K562 (cell line): ENCODE results near the gene NCBP2. TPM values are rescaled to one million over a fixed set of nuclear protein-coding genes. Genes with fewer than 3 reads are reported as not detected.

Source experiments
- ATAC-seq: fragments of 200-7000 bp; cut with Tn5 transposase; 3 replicates; pipeline ENCODE4 v1.9.1; 2020; ENCODE audit warnings: moderate library complexity
- BruUV-seq: library from RNA; stranded (reverse); fragments of 400-500 nt; replicated peaks from 2 replicates; lab custom pipeline; 2021; lab: Mats Ljungman, UMichigan
- CTCF ChIA-PET: fragments of 300-600 bp; formaldehyde crosslinking; extraction: SDS; loops from one replicate; lab custom pipeline; 2021; ENCODE audit warnings: low intra/inter-chr PET ratio; lab: Yijun Ruan, JAX
- POLR2A ChIA-PET: fragments of 300-600, 350-650 bp; sonication (Branson Sonifier 250); formaldehyde crosslinking; extraction: SDS; loops from one replicate; lab custom pipeline; 2021; ENCODE audit warnings: antibody characterized with exemption, inconsistent platforms; lab: Yijun Ruan, JAX
- DNase-seq, 4 experiments: peaks; one replicate each; pipeline versions ENCODE4 v3.0.0 to v3.0.0-alpha.2; 2011 to 2018; ENCODE audit warnings: low spot score in 3 of 4, mixed read lengths in 3 of 4; ENCODE audit errors: extremely low read depth in 1 of 4
- FAIRE-seq: peaks from 2 replicates; lab custom pipeline; 2011; peaks lifted over from hg19 to GRCh38; lab: Jason Lieb, UNC
- H2AFZ ChIP-seq: 2 replicates; pipeline ENCODE4 v1.6.0; 2011; ENCODE audit warnings: low read depth, low read length, control low read depth, inconsistent platforms
- H3K27ac ChIP-seq: fragments of 200-600 bp; 3 replicates; pipeline ENCODE4 v1.8.0; 2011; ENCODE audit warnings: low read depth, mild to moderate bottlenecking, control low read depth, inconsistent platforms, low read length, moderate library complexity, mixed read lengths; ENCODE audit errors: extremely low read depth
- H3K27me3 ChIP-seq, 2 experiments: fragments of 300-600 bp in 1 of 2; 2 replicates in 1 of 2; 3 replicates in 1 of 2; pipeline versions ENCODE4 v1.6.0 to v1.8.0; 2011; ENCODE audit warnings: inconsistent platforms in 2 of 2, low read length in 2 of 2, mild to moderate bottlenecking in 1 of 2, mixed read lengths in 1 of 2, moderate library complexity in 1 of 2; ENCODE audit not compliant: control insufficient read depth in 2 of 2, insufficient read depth in 2 of 2
- H3K36me3 ChIP-seq: fragments of 300-600 bp; 3 replicates; pipeline ENCODE4 v1.8.0; 2011; ENCODE audit warnings: mild to moderate bottlenecking, low read length, inconsistent platforms; ENCODE audit not compliant: control insufficient read depth, insufficient read depth
- H3K4me1 ChIP-seq, 2 experiments: fragments of 200-600 bp in 1 of 2; replicated peaks in 1 of 2; 2 replicates in 1 of 2; 3 replicates in 1 of 2; pipeline versions ENCODE4 v1.5.1 to v1.8.0; 2011; ENCODE audit warnings: inconsistent platforms in 2 of 2, low read length in 2 of 2, mild to moderate bottlenecking in 1 of 2, mixed read lengths in 1 of 2, moderate library complexity in 1 of 2; ENCODE audit not compliant: control insufficient read depth in 2 of 2, insufficient read depth in 2 of 2
- H3K4me2 ChIP-seq: 2 replicates; pipeline ENCODE4 v1.6.1; 2011; ENCODE audit warnings: low read length, control low read depth, inconsistent platforms, mixed read lengths; ENCODE audit not compliant: insufficient read depth
- H3K4me3 ChIP-seq: fragments of 200-600 bp; sonication (generic), shearing (Covaris generic); 2 replicates; pipeline ENCODE4 v1.5.1; 2016; ENCODE audit warnings: control low read depth, inconsistent platforms
- H3K79me2 ChIP-seq: fragments of 200-600 bp; 3 replicates; pipeline ENCODE4 v1.8.0; 2011; ENCODE audit warnings: low read length, inconsistent platforms; ENCODE audit not compliant: control insufficient read depth, insufficient read depth
- H3K9ac ChIP-seq, 2 experiments: 2 replicates each; pipeline versions ENCODE4 v1.6.0 to v1.6.1; 2011; ENCODE audit warnings: low read depth in 2 of 2, low read length in 2 of 2, control low read depth in 1 of 2, inconsistent platforms in 1 of 2, mild to moderate bottlenecking in 1 of 2, mixed read lengths in 1 of 2; ENCODE audit not compliant: insufficient read depth in 1 of 2
- H3K9me1 ChIP-seq: one replicate; pipeline ENCODE4 v1.6.0; 2011; ENCODE audit warnings: inconsistent platforms, mild to moderate bottlenecking, low read length, moderate library complexity; ENCODE audit not compliant: control insufficient read depth, insufficient read depth
- H3K9me3 ChIP-seq: replicated peaks from 2 replicates; pipeline ENCODE4 v1.5.1; 2011; ENCODE audit warnings: low read depth, low read length, inconsistent platforms; ENCODE audit not compliant: control insufficient read depth, insufficient read depth
- H4K20me1 ChIP-seq: replicated peaks from 2 replicates; pipeline ENCODE4 v1.6.1; 2011; ENCODE audit warnings: low read length, inconsistent platforms, mixed read lengths; ENCODE audit not compliant: control insufficient read depth, insufficient read depth
- ATF1 ChIP-seq, 2 experiments: fragments of 450-650 bp in 1 of 2; IDR thresholded peaks; 2 replicates each; pipeline ENCODE4 v1.6.1; 2016; ENCODE audit warnings: missing compliant biosample characterization in 1 of 2, missing genetic modification characterization in 1 of 2
- BRF1 ChIP-seq: IDR thresholded peaks from 3 replicates; pipeline ENCODE4 v1.6.1; 2011; ENCODE audit warnings: borderline replicate concordance, mild to moderate bottlenecking; ENCODE audit not compliant: insufficient read length; ENCODE audit errors: extremely low read depth
- CBX5 ChIP-seq: IDR thresholded peaks from 2 replicates; pipeline ENCODE4 v1.6.1; 2014; ENCODE audit warnings: low read depth, borderline replicate concordance
- CHD2 ChIP-seq: IDR thresholded peaks from 2 replicates; pipeline ENCODE4 v1.6.1; 2011; ENCODE audit warnings: low read depth, low read length
- FIP1L1 ChIP-seq: fragments of 200-400 bp; formaldehyde crosslinking; IDR thresholded peaks from 2 replicates; pipeline ENCODE4 v1.6.1; 2018; ENCODE audit warnings: mild to moderate bottlenecking, low read depth, low read length; ENCODE audit not compliant: poor library complexity, severe bottlenecking
- GABPA ChIP-seq: fragments of 200-800 bp; sonication (Bioruptor generic); conservative IDR thresholded peaks from 2 replicates; pipeline ENCODE4 v1.6.1; 2016; ENCODE audit warnings: low read depth, missing genetic modification characterization, missing compliant biosample characterization
- MAFF ChIP-seq: IDR thresholded peaks from 2 replicates; pipeline ENCODE4 v1.6.1; 2012; ENCODE audit warnings: low read length, improper control_type of control experiment
- MECOM ChIP-seq: fragments of 250-450 bp; sonication (Bioruptor Pico); IDR thresholded peaks from 2 replicates; pipeline ENCODE4 v1.8.0; 2022; ENCODE audit warnings: inconsistent platforms
- NELFE ChIP-seq: IDR thresholded peaks from 2 replicates; pipeline ENCODE4 v1.6.1; 2011; ENCODE audit warnings: mild to moderate bottlenecking; ENCODE audit not compliant: insufficient read depth, insufficient read length
- POLR2A ChIP-seq: fragments of 450-650 bp; conservative IDR thresholded peaks from 2 replicates; pipeline ENCODE4 v1.6.1; 2016
- POLR2H ChIP-seq: IDR thresholded peaks from 2 replicates; pipeline ENCODE4 v1.6.1; 2016; ENCODE audit warnings: missing genetic modification characterization, low read depth, mild to moderate bottlenecking, control low read depth, missing compliant biosample characterization, moderate library complexity
- SRSF1 ChIP-seq: fragments of 200-400 bp; formaldehyde crosslinking; IDR thresholded peaks from 2 replicates; pipeline ENCODE4 v1.6.1; 2017; ENCODE audit warnings: mild to moderate bottlenecking, low read depth, low read length, moderate library complexity
- WGBS: fragments of 100-300 bp; shearing (Covaris generic); methylation state at CpG from one replicate; pipeline ENCODE4 v1.1.6; 2016; ENCODE audit warnings: low coverage, mixed read lengths; ENCODE audit not compliant: insufficient coverage; ENCODE audit errors: missing lambda C conversion rate; 5-methylcytosine and 5-hydroxymethylcytosine counted together
- in situ Hi-C: fragments of 300-500 bp; cut with MboI; formaldehyde crosslinking; loops from 4 replicates; pipeline ENCODE4 v1.15.0; 2018; ENCODE audit warnings: inconsistent platforms, mixed read lengths
- intact Hi-C: fragments of 100-400 bp; cut with micrococcal nuclease; formaldehyde crosslinking; loops from 2 replicates; pipeline ENCODE4 v1.14.2; 2022
- polyA plus RNA-seq, 8 experiments: library from polyadenylated mRNA; depleted of rRNA in 4 of 8; stranded (reverse) in 5 of 8; unstranded in 3 of 8; fragments of >200 nt; fragmentation: Nextera tagmentation in 2 of 8; fragmentation: Illumina TruSeq in 1 of 8; extraction: Ambion mirVana in 2 of 8; extraction: Trizol in 1 of 8; gene quantifications; 2 replicates each; pipeline versions ENCODE4 v1.2.1 to v1.2.3, GENCODE V29; 2011 to 2014; ENCODE audit warnings: inconsistent platforms in 1 of 8, missing spikeins in 1 of 8
- total RNA-seq, 7 experiments: library from RNA; depleted of rRNA in 6 of 7; stranded (reverse); fragments of >200 nt in 6 of 7; fragmentation: Illumina TruSeq in 2 of 7; extraction: Trizol in 2 of 7; gene quantifications; 2 replicates each; pipeline versions ENCODE4 v1.2.1 to v1.2.3, GENCODE V29; 2011 to 2021; ENCODE audit warnings: low replicate concordance in 1 of 7
- TF ChIP-seq, protein P1 (sequence below): sonication (generic); formaldehyde crosslinking; IDR thresholded peaks from 2 replicates; pipeline ENCODE4 v1.8.1; 2023; ENCODE audit warnings: missing genetic modification reagents, mild to moderate bottlenecking, borderline replicate concordance

Gene NCBP2
- total and polyA plus RNA-seq, 9 of the 15 experiments (the other 6 are each of a cell fraction or from before 2014, with no cell fraction given), result 56.4 to 102 (median 82.3) TPM

- TF ChIP-seq FIP1L1 (peak; percentile 61), NELFE (no peak), BRF1 (no peak), POLR2H (no peak; the same call in 1 of the 2 replicates), MECOM (no peak), CBX5 (no peak), SRSF1 (no peak)
Observed at GRCh38 chr3:196969660-196970546, 27.6 kb upstream of the NCBP2 start (continued).

- Histone ChIP-seq H3K4me3 (peak overlapping the region; percentile 71), H3K27me3 (no peaks in the 10 kb centered on the region), H4K20me1 (no peaks in the 10 kb centered on the region), H3K9me3 (peaks cover 3% of the 10 kb centered on the region; the same call in 1 of the 2 replicates), H3K79me2 (peaks cover 12% of the 10 kb centered on the region; the same call in 2 of the 3 replicates), H3K36me3 (peaks cover 8% of the 10 kb centered on the region; the same call in 1 of the 3 replicates), H3K27ac (peak overlapping the region; percentile 94), H3K9ac (peak overlapping the region; percentile 90 to 96), H3K9me1 (no peaks in the 10 kb centered on the region), H2AFZ (peak overlapping the region; percentile 92), H3K4me2 (peak overlapping the region; percentile 77), H3K4me1 (peaks cover 15 to 28% of the 10 kb centered on the region in 2 experiments; a peak in 4 of 5 replicates)
- peak; percentile 61 to 70 (median 67) for DNase-seq
- BruUV-seq, result no TSS peak
- CTCF ChIA-PET, result interaction anchor here (0.8 to 2.7 kb wide), 5 partner anchors 28 to 360 kb away, joined by 3 to 10 read pairs (median 6); no protein-coding TSS in a partner anchor
- WGBS, result under 1% methylated on average over 45 of the region's 72 CpGs
- in situ Hi-C loops (no loop called here), intact Hi-C loops (no loop called here)
- no peak for FAIRE-seq
- POLR2A ChIA-PET, result interaction anchor here (0.6 to 1.4 kb wide), 5 partner anchors 11 to 27 kb away, joined by 3 to 5 read pairs (median 3); no protein-coding TSS in a partner anchor
- ATAC-seq, result peak; percentile 61
- TF ChIP-seq POLR2A (peak; percentile 51), ATF1 (CRISPR knock-in tag; IDR thresholded peaks at IDR 0.05) (0 out of 2 replicates have a peak, but pooled peaks have one; percentile 25), ATF1 (tag; IDR thresholded peaks at IDR 0.05) (no peak), CHD2 (peak; percentile 14; the same call in 1 of the 2 replicates), MAFF (no peak), GABPA (tag) (peak; percentile 64)
- TF ChIP-seq, protein P1, sequence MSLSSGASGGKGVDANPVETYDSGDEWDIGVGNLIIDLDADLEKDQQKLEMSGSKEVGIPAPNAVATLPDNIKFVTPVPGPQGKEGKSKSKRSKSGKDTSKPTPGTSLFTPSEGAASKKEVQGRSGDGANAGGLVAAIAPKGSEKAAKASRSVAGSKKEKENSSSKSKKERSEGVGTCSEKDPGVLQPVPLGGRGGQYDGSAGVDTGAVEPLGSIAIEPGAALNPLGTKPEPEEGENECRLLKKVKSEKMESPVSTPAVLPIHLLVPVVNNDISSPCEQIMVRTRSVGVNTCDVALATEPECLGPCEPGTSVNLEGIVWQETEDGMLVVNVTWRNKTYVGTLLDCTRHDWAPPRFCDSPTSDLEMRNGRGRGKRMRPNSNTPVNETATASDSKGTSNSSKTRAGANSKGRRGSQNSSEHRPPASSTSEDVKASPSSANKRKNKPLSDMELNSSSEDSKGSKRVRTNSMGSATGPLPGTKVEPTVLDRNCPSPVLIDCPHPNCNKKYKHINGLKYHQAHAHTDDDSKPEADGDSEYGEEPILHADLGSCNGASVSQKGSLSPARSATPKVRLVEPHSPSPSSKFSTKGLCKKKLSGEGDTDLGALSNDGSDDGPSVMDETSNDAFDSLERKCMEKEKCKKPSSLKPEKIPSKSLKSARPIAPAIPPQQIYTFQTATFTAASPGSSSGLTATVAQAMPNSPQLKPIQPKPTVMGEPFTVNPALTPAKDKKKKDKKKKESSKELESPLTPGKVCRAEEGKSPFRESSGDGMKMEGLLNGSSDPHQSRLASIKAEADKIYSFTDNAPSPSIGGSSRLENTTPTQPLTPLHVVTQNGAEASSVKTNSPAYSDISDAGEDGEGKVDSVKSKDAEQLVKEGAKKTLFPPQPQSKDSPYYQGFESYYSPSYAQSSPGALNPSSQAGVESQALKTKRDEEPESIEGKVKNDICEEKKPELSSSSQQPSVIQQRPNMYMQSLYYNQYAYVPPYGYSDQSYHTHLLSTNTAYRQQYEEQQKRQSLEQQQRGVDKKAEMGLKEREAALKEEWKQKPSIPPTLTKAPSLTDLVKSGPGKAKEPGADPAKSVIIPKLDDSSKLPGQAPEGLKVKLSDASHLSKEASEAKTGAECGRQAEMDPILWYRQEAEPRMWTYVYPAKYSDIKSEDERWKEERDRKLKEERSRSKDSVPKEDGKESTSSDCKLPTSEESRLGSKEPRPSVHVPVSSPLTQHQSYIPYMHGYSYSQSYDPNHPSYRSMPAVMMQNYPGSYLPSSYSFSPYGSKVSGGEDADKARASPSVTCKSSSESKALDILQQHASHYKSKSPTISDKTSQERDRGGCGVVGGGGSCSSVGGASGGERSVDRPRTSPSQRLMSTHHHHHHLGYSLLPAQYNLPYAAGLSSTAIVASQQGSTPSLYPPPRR (CRISPR knock-in tag), result peak; percentile 7; the same call in 1 of the 2 replicates
Observed at GRCh38 chr3:196969134-196969659, 26.9 kb upstream of the NCBP2 start.
